Kidney glomerular epithelial cell (primary cell): ENCODE measurements around the gene DENND1A.
"Not testable (repeated sequence)": the region's sequence is repeated elsewhere in the genome, so short reads cannot be mapped to it uniquely, and the experiment has no call there.

Source experiments
- DNase-seq: peaks from one replicate; lab custom pipeline; 2025; lab: John Stamatoyannopoulos, UW

DENND1A gene

GRCh38 chr9:123457583-123457982 lies 472.3 kb downstream of the DENND1A start:
- DNase-seq: no peak

- no peak for DNase-seq
Measured at GRCh38 chr9:123456011-123456410, 473.9 kb downstream of the DENND1A start.

GRCh38 chr9:123455187-123455586 lies 474.7 kb downstream of the DENND1A start:
- no peak for DNase-seq

- DNase-seq: no peak
Measured at GRCh38 chr9:123454361-123454760, 475.6 kb downstream of the DENND1A start.

GRCh38 chr9:123453831-123454321 lies 476.1 kb downstream of the DENND1A start:
- DNase-seq: no peak

GRCh38 chr9:123453076-123453667 lies 476.8 kb downstream of the DENND1A start:
- no peak for DNase-seq

- no peak for DNase-seq
Measured at GRCh38 chr9:123450996-123451395, 478.9 kb downstream of the DENND1A start.

GRCh38 chr9:123450098-123450770 lies 479.7 kb downstream of the DENND1A start:
- DNase-seq: no peak

- DNase-seq: no peak
Measured at GRCh38 chr9:123447934-123448646, 481.8 kb downstream of the DENND1A start.

- DNase-seq: peak; percentile 84
Measured at GRCh38 chr9:123445981-123446610, 483.8 kb downstream of the DENND1A start.

GRCh38 chr9:123445116-123445515 lies 484.8 kb downstream of the DENND1A start:
- no peak for DNase-seq

GRCh38 chr9:123441769-123442168 lies 488.2 kb downstream of the DENND1A start:
- DNase-seq: no peak

- DNase-seq: no peak
Measured at GRCh38 chr9:123440256-123440655, 489.7 kb downstream of the DENND1A start.

- no peak for DNase-seq
Measured at GRCh38 chr9:123438821-123439220, 491.1 kb downstream of the DENND1A start.

- no peak for DNase-seq
Measured at GRCh38 chr9:123438321-123438720, 491.6 kb downstream of the DENND1A start.

GRCh38 chr9:123437201-123437600 lies 492.7 kb downstream of the DENND1A start:
- no peak for DNase-seq

- no peak for DNase-seq
Measured at GRCh38 chr9:123435471-123435870, 494.5 kb downstream of the DENND1A start.

- DNase-seq: no peak
Measured at GRCh38 chr9:123434619-123435240, 495.2 kb downstream of the DENND1A start.

- no peak for DNase-seq
Measured at GRCh38 chr9:123432331-123433236, 497.3 kb downstream of the DENND1A start.

- no peak for DNase-seq
Measured at GRCh38 chr9:123431581-123431980, 498.3 kb downstream of the DENND1A start.

GRCh38 chr9:123428450-123428849 lies 501.5 kb downstream of the DENND1A start:
- not testable (repeated sequence) for DNase-seq
